HG03457 (cell line): ENCODE measurements around the gene MFSD6L.

Experiments
- ATAC-seq: cut with Tn5 transposase; IDR thresholded peaks from one replicate; pipeline ENCODE4 v1.9.1; 2021; ENCODE audit warnings: moderate number of reproducible peaks; ENCODE audit not compliant: unreplicated experiment

Gene MFSD6L

GRCh38 chr17:8794636-8795035, 4.5 kb downstream of the MFSD6L start:
- ATAC-seq = no peak

GRCh38 chr17:8793649-8794048, 5.5 kb downstream of the MFSD6L start:
- no peak for ATAC-seq

GRCh38 chr17:8792646-8793045, 6.5 kb downstream of the MFSD6L start:
- no peak for ATAC-seq

- no peak for ATAC-seq
Measured at GRCh38 chr17:8791910-8792270, 7.3 kb downstream of the MFSD6L start.

GRCh38 chr17:8791248-8791909, 7.8 kb downstream of the MFSD6L start:
- ATAC-seq = no peak

GRCh38 chr17:8789743-8790142, 9.4 kb downstream of the MFSD6L start:
- ATAC-seq = no peak

GRCh38 chr17:8788998-8789397, 10.2 kb downstream of the MFSD6L start:
- ATAC-seq = no peak

- ATAC-seq = no peak
Measured at GRCh38 chr17:8785547-8786413, 13.4 kb downstream of the MFSD6L start.

GRCh38 chr17:8782176-8782575, 17.0 kb downstream of the MFSD6L start:
- no peak for ATAC-seq

- ATAC-seq = no peak
Measured at GRCh38 chr17:8781776-8782175, 17.4 kb downstream of the MFSD6L start.

- ATAC-seq = no peak
Measured at GRCh38 chr17:8776881-8777280, 22.3 kb downstream of the MFSD6L start.

GRCh38 chr17:8776248-8776647, 22.9 kb downstream of the MFSD6L start:
- no peak for ATAC-seq

GRCh38 chr17:8766731-8767130, 32.4 kb downstream of the MFSD6L start:
- ATAC-seq = no peak

GRCh38 chr17:8762012-8762411, 37.2 kb downstream of the MFSD6L start:
- no peak for ATAC-seq

GRCh38 chr17:8758137-8758596, 41.0 kb downstream of the MFSD6L start, which contains the start of gene SPDYE4:
SPDYE4 (minus strand) TSS chr17:8758546; CDS start chr17:8758382, 164 bp downstream.
- no peak for ATAC-seq

GRCh38 chr17:8757189-8757588, 42.0 kb downstream of the MFSD6L start:
- ATAC-seq = no peak

GRCh38 chr17:8755590-8756255, 43.4 kb downstream of the MFSD6L start:
- no peak for ATAC-seq

GRCh38 chr17:8754890-8755289, 44.3 kb downstream of the MFSD6L start:
- ATAC-seq = no peak

GRCh38 chr17:8753976-8754440, 45.2 kb downstream of the MFSD6L start:
- ATAC-seq = no peak

- ATAC-seq = no peak
Measured at GRCh38 chr17:8753136-8753975, 45.8 kb downstream of the MFSD6L start.

GRCh38 chr17:8749616-8750015, 49.5 kb downstream of the MFSD6L start:
- no peak for ATAC-seq
